Endothelial cell of umbilical vein (primary cell): ENCODE measurements around the gene MRPS27. TPM values are rescaled to one million over a fixed set of nuclear protein-coding genes. Genes with fewer than 3 reads are reported as not detected.

Experiments
- BruUV-seq: library from RNA; stranded (reverse); fragments of 400-500 nt; replicated peaks from 2 replicates; lab custom pipeline; 2021; lab: Mats Ljungman, UMichigan
- CTCF ChIA-PET: fragments of 300-600, 350-600 bp; sonication (Branson Sonifier 250); formaldehyde crosslinking; loops from one replicate; lab custom pipeline; 2021; ENCODE audit warnings: antibody characterized with exemption, inconsistent platforms; lab: Charles Lee
- POLR2A ChIA-PET: fragments of 300-600, 350-600 bp; sonication (Branson Sonifier 250); formaldehyde crosslinking; loops from one replicate; lab custom pipeline; 2021; ENCODE audit warnings: antibody characterized with exemption, inconsistent platforms; lab: Charles Lee
- DNase-seq: peaks from one replicate; pipeline ENCODE4 v3.0.0-alpha.2; 2011; ENCODE audit warnings: low read depth, low spot score
- FAIRE-seq: peaks from 2 replicates; lab custom pipeline; 2011; peaks lifted over from hg19 to GRCh38; lab: Jason Lieb, UNC
- H2AFZ ChIP-seq: 2 replicates; pipeline ENCODE4 v1.6.0; 2012; ENCODE audit warnings: low read depth, low read length, control low read depth, inconsistent platforms
- H3K27ac ChIP-seq: 2 replicates; pipeline ENCODE4 v1.5.1; 2011; ENCODE audit warnings: low read depth, mild to moderate bottlenecking, control low read depth, low read length, moderate library complexity; ENCODE audit not compliant: insufficient read depth
- H3K27me3 ChIP-seq, 2 experiments: 2 replicates each; pipeline versions ENCODE4 v1.6.0 to v1.6.1; 2011; ENCODE audit warnings: low read length in 2 of 2, mixed read lengths in 1 of 2; ENCODE audit not compliant: control insufficient read depth in 2 of 2, insufficient read depth in 2 of 2
- H3K36me3 ChIP-seq, 2 experiments: 2 replicates in 1 of 2; 3 replicates in 1 of 2; pipeline ENCODE4 v1.5.1; 2011; ENCODE audit warnings: low read length in 2 of 2, mild to moderate bottlenecking in 1 of 2, moderate library complexity in 1 of 2; ENCODE audit not compliant: control insufficient read depth in 2 of 2, insufficient read depth in 2 of 2; ENCODE audit errors: extremely low read depth in 1 of 2
- H3K4me1 ChIP-seq: 3 replicates; pipeline ENCODE4 v1.5.1; 2011; ENCODE audit warnings: mild to moderate bottlenecking, low read length; ENCODE audit not compliant: control insufficient read depth, insufficient read depth; ENCODE audit errors: extremely low read depth
- H3K4me2 ChIP-seq: 2 replicates; pipeline ENCODE4 v1.6.1; 2011; ENCODE audit warnings: low read length, control low read depth, mixed read lengths; ENCODE audit not compliant: insufficient read depth
- H3K4me3 ChIP-seq, 3 experiments: fragments of 200-600 bp in 1 of 3; sonication (generic), shearing (Covaris generic) in 1 of 3; replicated peaks in 1 of 3; 2 replicates each; pipeline ENCODE4 v1.5.1; 2011 to 2016; ENCODE audit warnings: control low read depth in 3 of 3, low read length in 3 of 3, mild to moderate bottlenecking in 2 of 3, inconsistent platforms in 1 of 3, low read depth in 1 of 3, moderate library complexity in 1 of 3; ENCODE audit not compliant: insufficient read depth in 1 of 3
- H3K79me2 ChIP-seq: 2 replicates; pipeline ENCODE4 v1.6.0; 2012; ENCODE audit warnings: low read length, inconsistent platforms; ENCODE audit not compliant: control insufficient read depth, insufficient read depth
- H3K9ac ChIP-seq: replicated peaks from 2 replicates; pipeline ENCODE3; 2011; ENCODE audit warnings: low read length, control low read depth; ENCODE audit not compliant: insufficient read depth; ENCODE audit errors: extremely low read depth
- H3K9me1 ChIP-seq: replicated peaks from 3 replicates; pipeline ENCODE4 v1.6.0; 2011; ENCODE audit warnings: mild to moderate bottlenecking, low read length; ENCODE audit not compliant: control insufficient read depth, insufficient read depth; ENCODE audit errors: extremely low read depth
- H3K9me3 ChIP-seq: replicated peaks from 2 replicates; pipeline ENCODE4 v1.5.1; 2012; ENCODE audit warnings: low read length, inconsistent platforms; ENCODE audit not compliant: control insufficient read depth, insufficient read depth
- H4K20me1 ChIP-seq: replicated peaks from 2 replicates; pipeline ENCODE3; 2011; ENCODE audit warnings: mild to moderate bottlenecking, low read length; ENCODE audit not compliant: control insufficient read depth, insufficient read depth; ENCODE audit errors: extremely low read depth
- CTCF ChIP-seq, 2 donors: IDR thresholded peaks; 1 replicate in 1 of 2; 2 replicates in 1 of 2; pipeline ENCODE4 v1.5.1; 2011; ENCODE audit warnings: low read length in 2 of 2, mild to moderate bottlenecking in 2 of 2, moderate library complexity in 2 of 2, control low read depth in 1 of 2, inconsistent platforms in 1 of 2, low read depth in 1 of 2; ENCODE audit not compliant: insufficient read depth in 1 of 2; ENCODE audit errors: extremely low read depth in 1 of 2
- EZH2 ChIP-seq: IDR thresholded peaks from 2 replicates; pipeline ENCODE4 v1.6.1; 2012; ENCODE audit warnings: borderline replicate concordance, low read depth, mild to moderate bottlenecking, moderate library complexity, low read length, inconsistent platforms; ENCODE audit not compliant: severe bottlenecking
- FOS ChIP-seq: IDR thresholded peaks from 2 replicates; pipeline ENCODE4 v1.6.1; 2011; ENCODE audit warnings: mild to moderate bottlenecking, low read length, moderate library complexity, borderline replicate concordance; ENCODE audit not compliant: insufficient read depth
- GATA2 ChIP-seq: IDR thresholded peaks from 2 replicates; pipeline ENCODE4 v1.7.0; 2011; ENCODE audit warnings: low read depth, mild to moderate bottlenecking, moderate library complexity, mixed read lengths, low read length; ENCODE audit not compliant: insufficient read length, insufficient read depth
- JUN ChIP-seq: IDR thresholded peaks from 2 replicates; pipeline ENCODE4 v1.6.1; 2011; ENCODE audit warnings: borderline replicate concordance, low read depth; ENCODE audit not compliant: insufficient read length, insufficient read depth
- MAX ChIP-seq: IDR thresholded peaks from 2 replicates; pipeline ENCODE4 v1.6.1; 2011; ENCODE audit not compliant: insufficient read depth, insufficient read length
- MYC ChIP-seq: IDR thresholded peaks from one replicate; pipeline ENCODE4 v1.6.1; 2011; ENCODE audit warnings: mild to moderate bottlenecking, low read depth, low read length
- POLR2A ChIP-seq: IDR thresholded peaks from 2 replicates; pipeline ENCODE4 v1.6.1; 2012; ENCODE audit warnings: low read depth, mild to moderate bottlenecking, control low read depth, low read length
- POLR2AphosphoS5 ChIP-seq: IDR thresholded peaks from 2 replicates; pipeline ENCODE4 v1.6.1; 2012; ENCODE audit warnings: low read depth, mild to moderate bottlenecking, control low read depth, low read length, moderate library complexity; ENCODE audit not compliant: insufficient read depth
- dilution Hi-C: fragments of 300-500 bp; cut with MboI; formaldehyde crosslinking; loops from one replicate; pipeline ENCODE4 v1.15.0; 2019; ENCODE audit warnings: low sequenced_read_pairs; ENCODE audit not compliant: extremely low pct_ligation_motif_present
- intact Hi-C: fragments of 100-400 bp; cut with micrococcal nuclease; formaldehyde crosslinking; loops from one replicate; pipeline ENCODE4 v1.10.0; 2022
- polyA plus RNA-seq, 4 experiments: library from polyadenylated mRNA; depleted of rRNA in 3 of 4; stranded (reverse) in 3 of 4; unstranded in 1 of 4; fragments of >200 nt; gene quantifications; 2 replicates each; pipeline versions ENCODE4 v1.2.1 to v1.2.3, GENCODE V29; 2011 to 2012; ENCODE audit warnings: missing spikeins in 1 of 4
- total RNA-seq: library from RNA; stranded (reverse); gene quantifications from 2 replicates; pipeline ENCODE4 v1.2.3, GENCODE V29; 2021

MRPS27 gene
- total and polyA plus RNA-seq, 2 donors (not counting 3 experiments of a cell fraction or from before 2014, with no cell fraction given): 56.0 to 67.1 TPM

- no peaks in the 10 kb centered on the region for H3K4me1 ChIP-seq
- no peak for TF ChIP-seq POLR2AphosphoS5
- TF ChIP-seq CTCF (IDR thresholded peaks at IDR 0.05; ENCODE audit: extremely low read depth in 1 of 2, insufficient read depth in 1 of 2, low read depth in 1 of 2, low read length in 2 of 2): no peak
- TF ChIP-seq MYC: no peak
- no peak for TF ChIP-seq FOS
- no peak for TF ChIP-seq JUN
- TF ChIP-seq POLR2A: no peak
- no peak for TF ChIP-seq GATA2
- no peak for TF ChIP-seq EZH2
- TF ChIP-seq MAX: no peak
- ChIA-PET POLR2A (no interaction called here), CTCF (interaction anchor here (1.1 to 1.5 kb wide), 3 partner anchors 10 to 104 kb away, joined by 3 to 4 read pairs (median 3); no protein-coding TSS in a partner anchor)
- dilution Hi-C loops (no loop called here), intact Hi-C loops (no loop called here)
- no peaks in the 10 kb centered on the region for H3K27me3 ChIP-seq
- no peak overlapping the region for H3K4me3 ChIP-seq
- FAIRE-seq: no peak
- H3K36me3 ChIP-seq: peaks cover 7 to 13% of the 10 kb centered on the region in 2 experiments
- H4K20me1 ChIP-seq: peaks cover 5% of the 10 kb centered on the region
- no TSS peak for BruUV-seq
- H3K4me2 ChIP-seq: no peak overlapping the region
- H3K9me1 ChIP-seq: no peaks in the 10 kb centered on the region
- H2AFZ ChIP-seq: no peak overlapping the region
- H3K79me2 ChIP-seq: peaks cover 81% of the 10 kb centered on the region
- no peak for DNase-seq
- no peaks in the 10 kb centered on the region for H3K9me3 ChIP-seq
- H3K9ac ChIP-seq: no peak overlapping the region
- H3K27ac ChIP-seq: no peak overlapping the region
Observed at GRCh38 chr5:72177538-72177937, 142.5 kb downstream of the MRPS27 start.
